ENCODE measurements around the gene PEX19. TPM values are rescaled to one million over a fixed set of nuclear protein-coding genes. Genes with fewer than 3 reads are reported as not detected.
A peak's percentile ranks its signal among the peaks of the same experiment; 100 is the strongest.

PEX19 gene
- polyA plus RNA-seq (ENCODE audit: low read depth in 6 of 6) = 100 to 1,000 TPM in 1 of 6 donors, 10 to 100 TPM in 5; 49.2 to 108 (median 57.9) TPM

GRCh38 chr1:160284782-160285344 lies at the start of gene PEX19:
Gene PEX19 (minus strand): TSS chr1:160285133. CDS start chr1:160285124, 9 bp downstream.
- DNase-seq (peak; percentile 91), ATAC-seq (ENCODE audit: low read depth in 2 of 2) (peak; percentile 100)
- Mint-ChIP-seq H3K36me3 (peaks cover 7 to 9% of the 10 kb centered on the region in 2 donors), H3K9me3 (no peaks in the 10 kb centered on the region), H3K27ac (peak within 1 kb of the TSS; percentile 84 to 99 (median 95)), H3K4me3 (peak within 1 kb of the TSS; percentile 95 to 100 (median 98)), H3K4me1 (peaks cover 21 to 29% (median 23%) of the 10 kb centered on the region in 3 donors), H3K27me3 (no peaks in the 10 kb centered on the region)

- H3K4me1 Mint-ChIP-seq = peaks cover 0 to 4% (median 0%) of the 10 kb centered on the region in 3 donors
- H3K27ac Mint-ChIP-seq = no peak overlapping the region
- no peaks in the 10 kb centered on the region for H3K9me3 Mint-ChIP-seq
- no peak overlapping the region for H3K4me3 Mint-ChIP-seq
- DNase-seq (no peak), ATAC-seq (ENCODE audit: low read depth in 2 of 2) (no peak)
- no peaks in the 10 kb centered on the region for H3K27me3 Mint-ChIP-seq
- H3K36me3 Mint-ChIP-seq = peaks cover 16% of the 10 kb centered on the region in 2 donors
Observed at GRCh38 chr1:160332516-160332915, 47.6 kb upstream of the PEX19 start.

GRCh38 chr1:160330119-160330518 lies 45.2 kb upstream of the PEX19 start:
- no peaks in the 10 kb centered on the region for H3K9me3 Mint-ChIP-seq
- H3K4me1 Mint-ChIP-seq = peaks cover 0 to 4% (median 0%) of the 10 kb centered on the region in 3 donors
- no peak overlapping the region for H3K4me3 Mint-ChIP-seq
- peak overlapping the region in 1 of 6 donors; percentile 7 for H3K27ac Mint-ChIP-seq
- DNase-seq (no peak), ATAC-seq (ENCODE audit: low read depth in 2 of 2) (no peak)
- H3K27me3 Mint-ChIP-seq = no peaks in the 10 kb centered on the region
- peaks cover 22 to 26% of the 10 kb centered on the region in 2 donors for H3K36me3 Mint-ChIP-seq

- H3K4me1 Mint-ChIP-seq = peaks cover 0 to 4% (median 0%) of the 10 kb centered on the region in 3 donors
- no peaks in the 10 kb centered on the region for H3K27me3 Mint-ChIP-seq
- H3K9me3 Mint-ChIP-seq = no peaks in the 10 kb centered on the region
- ATAC-seq (ENCODE audit: low read depth in 2 of 2) (no peak), DNase-seq (no peak)
- H3K36me3 Mint-ChIP-seq = peaks cover 17 to 31% of the 10 kb centered on the region in 2 donors
- H3K27ac Mint-ChIP-seq = peak overlapping the region in 2 of 6 donors; percentile 55 to 66
- no peak overlapping the region for H3K4me3 Mint-ChIP-seq
Observed at GRCh38 chr1:160328184-160328583, 43.3 kb upstream of the PEX19 start.

GRCh38 chr1:160326418-160326817 lies 41.5 kb upstream of the PEX19 start:
- no peak for ATAC-seq (ENCODE audit: low read depth in 2 of 2)
- H3K36me3 Mint-ChIP-seq = peaks cover 22 to 39% of the 10 kb centered on the region in 2 donors

GRCh38 chr1:160325252-160325651 lies 40.3 kb upstream of the PEX19 start:
- no peak overlapping the region for H3K4me3 Mint-ChIP-seq
- peaks cover 19 to 35% of the 10 kb centered on the region in 2 donors for H3K36me3 Mint-ChIP-seq
- peaks cover 0 to 3% (median 1%) of the 10 kb centered on the region in 3 donors for H3K4me1 Mint-ChIP-seq
- H3K27me3 Mint-ChIP-seq = no peaks in the 10 kb centered on the region
- peak overlapping the region in 5 of 6 donors; percentile 35 to 83 (median 38) for H3K27ac Mint-ChIP-seq
- DNase-seq = no peak
- H3K9me3 Mint-ChIP-seq = no peaks in the 10 kb centered on the region
- ATAC-seq (ENCODE audit: low read depth in 2 of 2) = no peak

More at GRCh38 chr1:160326418-160326817, 41.5 kb upstream of the PEX19 start:
- DNase-seq = no peak
- no peak overlapping the region for H3K27ac Mint-ChIP-seq
- H3K27me3 Mint-ChIP-seq = no peaks in the 10 kb centered on the region
- no peaks in the 10 kb centered on the region for H3K9me3 Mint-ChIP-seq
- H3K4me3 Mint-ChIP-seq = no peak overlapping the region
- H3K4me1 Mint-ChIP-seq = peaks cover 0 to 4% (median 3%) of the 10 kb centered on the region in 3 donors

- no peaks in the 10 kb centered on the region for H3K27me3 Mint-ChIP-seq
- no peak overlapping the region for H3K4me3 Mint-ChIP-seq
- ATAC-seq (ENCODE audit: low read depth in 2 of 2) (no peak), DNase-seq (no peak)
- H3K4me1 Mint-ChIP-seq = peaks cover 4 to 7% (median 6%) of the 10 kb centered on the region in 3 donors
- H3K36me3 Mint-ChIP-seq = peaks cover 21 to 44% of the 10 kb centered on the region in 2 donors
- peak overlapping the region in 1 of 6 donors; percentile 66 for H3K27ac Mint-ChIP-seq
- peaks cover 0 to 2% (median 0%) of the 10 kb centered on the region in 7 donors for H3K9me3 Mint-ChIP-seq
Observed at GRCh38 chr1:160322831-160323230, 37.9 kb upstream of the PEX19 start.

GRCh38 chr1:160315359-160315758 lies 30.4 kb upstream of the PEX19 start:
- Mint-ChIP-seq H3K9me3 (peaks cover 3 to 20% (median 15%) of the 10 kb centered on the region in 7 donors), H3K4me3 (peak overlapping the region in 1 of 8 donors; percentile 12), H3K27me3 (no peaks in the 10 kb centered on the region), H3K27ac (peak overlapping the region in 1 of 6 donors; percentile 79), H3K36me3 (peaks cover 54 to 63% of the 10 kb centered on the region in 2 donors), H3K4me1 (peaks cover 3 to 9% (median 7%) of the 10 kb centered on the region in 3 donors)
- no peak for DNase-seq
- ATAC-seq (ENCODE audit: low read depth in 2 of 2) = no peak

GRCh38 chr1:160309571-160309970 lies 24.6 kb upstream of the PEX19 start:
- no peaks in the 10 kb centered on the region for H3K9me3 Mint-ChIP-seq
- H3K27me3 Mint-ChIP-seq = no peaks in the 10 kb centered on the region
- DNase-seq (no peak), ATAC-seq (ENCODE audit: low read depth in 2 of 2) (no peak)
- peak overlapping the region in 2 of 6 donors; percentile 13 to 58 for H3K27ac Mint-ChIP-seq
- H3K36me3 Mint-ChIP-seq = peaks cover 42% of the 10 kb centered on the region in 2 donors
- no peak overlapping the region for H3K4me3 Mint-ChIP-seq
- peaks cover 6 to 19% (median 11%) of the 10 kb centered on the region in 3 donors for H3K4me1 Mint-ChIP-seq

GRCh38 chr1:160309185-160309557 lies 24.2 kb upstream of the PEX19 start:
- H3K4me3 Mint-ChIP-seq = peak overlapping the region in 1 of 8 donors; percentile 42
- H3K27me3 Mint-ChIP-seq = no peaks in the 10 kb centered on the region
- H3K27ac Mint-ChIP-seq = peak overlapping the region in 2 of 6 donors; percentile 13 to 58
- ATAC-seq (ENCODE audit: low read depth in 2 of 2) (no peak), DNase-seq (no peak)
- H3K4me1 Mint-ChIP-seq = peaks cover 6 to 19% (median 11%) of the 10 kb centered on the region in 3 donors
- peaks cover 42% of the 10 kb centered on the region in 2 donors for H3K36me3 Mint-ChIP-seq
- H3K9me3 Mint-ChIP-seq = no peaks in the 10 kb centered on the region

GRCh38 chr1:160308451-160309184 lies 23.7 kb upstream of the PEX19 start:
- no peak overlapping the region for H3K4me3 Mint-ChIP-seq
- H3K27ac Mint-ChIP-seq = peak overlapping the region in 2 of 6 donors; percentile 71 to 91
- peaks cover 40 to 42% of the 10 kb centered on the region in 2 donors for H3K36me3 Mint-ChIP-seq
- no peaks in the 10 kb centered on the region for H3K9me3 Mint-ChIP-seq
- peaks cover 6 to 19% (median 11%) of the 10 kb centered on the region in 3 donors for H3K4me1 Mint-ChIP-seq
- no peaks in the 10 kb centered on the region for H3K27me3 Mint-ChIP-seq
- ATAC-seq (ENCODE audit: low read depth in 2 of 2) (no peak), DNase-seq (no peak)

- Mint-ChIP-seq H3K36me3 (peaks cover 33 to 34% of the 10 kb centered on the region in 2 donors), H3K27ac (peak overlapping the region in 4 of 6 donors; percentile 33 to 91 (median 53)), H3K4me3 (peak overlapping the region in 1 of 8 donors; percentile 49), H3K4me1 (peaks cover 6 to 15% (median 11%) of the 10 kb centered on the region in 3 donors), H3K27me3 (no peaks in the 10 kb centered on the region), H3K9me3 (no peaks in the 10 kb centered on the region)
- DNase-seq (peak; percentile 30), ATAC-seq (ENCODE audit: low read depth in 2 of 2) (peak; percentile 94 to 99)
Observed at GRCh38 chr1:160307118-160307791, 22.3 kb upstream of the PEX19 start.

GRCh38 chr1:160300173-160300572 lies 15.2 kb upstream of the PEX19 start:
- H3K9me3 Mint-ChIP-seq = no peaks in the 10 kb centered on the region
- ATAC-seq (ENCODE audit: low read depth in 2 of 2) (no peak), DNase-seq (no peak)
- H3K27ac Mint-ChIP-seq = peak overlapping the region in 1 of 6 donors; percentile 23
- H3K27me3 Mint-ChIP-seq = no peaks in the 10 kb centered on the region
- peaks cover 32 to 34% of the 10 kb centered on the region in 2 donors for H3K36me3 Mint-ChIP-seq
- no peak overlapping the region for H3K4me3 Mint-ChIP-seq
- H3K4me1 Mint-ChIP-seq = no peaks in the 10 kb centered on the region

Measured in naive B cell (primary cell).